ENCODE data around the gene STPG4. TPM values are rescaled to one million over a fixed set of nuclear protein-coding genes. Genes with fewer than 3 reads are reported as not detected.

Gene STPG4
- total RNA-seq, 1 donor from 2014 or later: not detected

- TF ChIP-seq, protein P1, sequence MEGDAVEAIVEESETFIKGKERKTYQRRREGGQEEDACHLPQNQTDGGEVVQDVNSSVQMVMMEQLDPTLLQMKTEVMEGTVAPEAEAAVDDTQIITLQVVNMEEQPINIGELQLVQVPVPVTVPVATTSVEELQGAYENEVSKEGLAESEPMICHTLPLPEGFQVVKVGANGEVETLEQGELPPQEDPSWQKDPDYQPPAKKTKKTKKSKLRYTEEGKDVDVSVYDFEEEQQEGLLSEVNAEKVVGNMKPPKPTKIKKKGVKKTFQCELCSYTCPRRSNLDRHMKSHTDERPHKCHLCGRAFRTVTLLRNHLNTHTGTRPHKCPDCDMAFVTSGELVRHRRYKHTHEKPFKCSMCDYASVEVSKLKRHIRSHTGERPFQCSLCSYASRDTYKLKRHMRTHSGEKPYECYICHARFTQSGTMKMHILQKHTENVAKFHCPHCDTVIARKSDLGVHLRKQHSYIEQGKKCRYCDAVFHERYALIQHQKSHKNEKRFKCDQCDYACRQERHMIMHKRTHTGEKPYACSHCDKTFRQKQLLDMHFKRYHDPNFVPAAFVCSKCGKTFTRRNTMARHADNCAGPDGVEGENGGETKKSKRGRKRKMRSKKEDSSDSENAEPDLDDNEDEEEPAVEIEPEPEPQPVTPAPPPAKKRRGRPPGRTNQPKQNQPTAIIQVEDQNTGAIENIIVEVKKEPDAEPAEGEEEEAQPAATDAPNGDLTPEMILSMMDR (conservative IDR thresholded peaks at IDR 0.05; ENCODE audit: low read depth, low read length): no peak
- no peak for DNase-seq (ENCODE audit: low read depth)
- no peak overlapping the region for H3K4me3 ChIP-seq (ENCODE audit: low read depth, low read length)
Observed at GRCh38 chr2:47076126-47076506, 79.0 kb downstream of the STPG4 start.

DNA sequence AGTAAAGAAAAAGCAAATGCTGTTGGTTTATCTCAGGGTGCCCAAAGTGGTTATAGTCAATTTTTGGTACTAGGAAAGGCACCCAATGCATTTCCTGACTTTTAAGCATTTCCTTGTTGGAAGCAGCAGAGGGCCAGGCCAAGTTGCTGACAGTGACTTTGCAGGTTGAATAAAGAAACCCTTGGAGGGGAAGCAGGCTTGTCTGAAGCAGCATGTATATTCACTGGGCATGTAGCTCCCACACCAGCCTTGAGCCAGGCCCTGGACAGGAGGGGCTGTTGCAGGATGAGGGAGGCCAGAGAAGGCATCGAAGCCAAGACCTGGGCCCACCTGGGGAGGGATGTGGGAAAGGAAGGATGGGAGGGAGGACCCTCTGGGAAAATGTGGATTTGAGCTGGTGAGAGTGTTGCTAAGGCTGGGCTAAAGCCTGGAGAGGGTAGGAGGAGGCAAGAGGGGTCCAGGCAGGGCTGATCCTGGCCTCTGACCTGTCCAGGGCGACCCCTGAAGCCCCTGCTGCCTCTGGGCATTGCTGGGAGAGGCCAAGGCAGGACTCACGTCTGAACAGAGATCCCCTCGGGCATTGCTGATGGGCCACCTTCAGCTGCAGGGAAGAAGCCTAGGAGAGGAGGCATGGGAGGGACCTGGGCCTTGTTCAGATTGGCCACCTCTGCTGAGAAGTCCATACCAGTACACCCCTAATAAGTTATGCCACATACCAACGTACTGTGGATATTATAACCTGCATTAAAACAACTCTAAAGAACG, 79.6 kb downstream of the STPG4 start:
- DNase-seq (ENCODE audit: low read depth): no peak
- H3K4me3 ChIP-seq (ENCODE audit: low read depth, low read length): no peak overlapping the region
- TF ChIP-seq, protein P1 (conservative IDR thresholded peaks at IDR 0.05; ENCODE audit: low read depth, low read length): no peak

DNA sequence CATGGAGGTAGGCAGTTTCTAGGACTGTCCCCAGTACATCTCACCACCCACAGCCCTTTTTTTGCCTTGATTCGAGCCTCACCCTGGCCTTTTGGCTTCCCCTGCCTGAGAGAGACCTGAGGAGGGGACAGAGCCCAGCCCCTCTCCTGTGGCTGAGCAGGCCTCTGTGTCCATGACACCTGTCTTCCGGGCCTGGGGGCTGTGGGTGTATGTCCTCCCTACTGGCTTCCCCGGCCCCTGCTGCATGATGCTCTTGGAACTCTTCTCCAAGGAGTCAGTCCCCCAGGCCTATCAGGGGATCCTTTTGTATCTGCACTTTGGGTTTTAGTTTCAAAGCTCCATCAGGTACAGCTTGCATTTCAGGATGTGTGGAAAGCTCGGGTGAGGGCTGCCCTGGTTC, 80.4 kb downstream of the STPG4 start:
- DNase-seq (ENCODE audit: low read depth): no peak
- H3K4me3 ChIP-seq (ENCODE audit: low read depth, low read length): no peak overlapping the region
- TF ChIP-seq, protein P1 (conservative IDR thresholded peaks at IDR 0.05; ENCODE audit: low read depth, low read length): no peak

- DNase-seq (ENCODE audit: low read depth): no peak
- TF ChIP-seq, protein P1 (conservative IDR thresholded peaks at IDR 0.05; ENCODE audit: low read depth, low read length): no peak
- no peak overlapping the region for H3K4me3 ChIP-seq (ENCODE audit: low read depth, low read length)
Observed at GRCh38 chr2:47073641-47074040, 81.5 kb downstream of the STPG4 start.

DNA sequence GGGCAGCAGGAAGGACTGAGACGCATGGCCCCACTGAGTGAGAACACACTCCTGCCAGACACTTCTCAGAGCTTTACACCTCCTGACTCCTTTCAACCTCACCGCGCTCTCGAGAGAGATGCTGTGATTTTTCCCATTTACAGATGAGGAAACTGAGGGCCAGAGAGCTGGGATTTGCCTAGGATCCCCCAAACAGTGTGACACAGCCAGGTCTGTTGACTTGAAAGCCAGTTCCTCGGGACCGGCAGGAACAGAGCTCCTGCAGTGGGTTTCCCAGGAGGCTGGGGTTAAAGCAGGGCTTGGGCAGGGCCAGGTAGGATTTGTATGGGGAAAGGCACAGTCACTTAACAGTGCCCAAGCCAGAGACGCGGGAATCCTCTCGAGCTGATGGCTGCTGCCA, 81.9 kb downstream of the STPG4 start:
- DNase-seq (ENCODE audit: low read depth): no peak
- TF ChIP-seq, protein P1 (conservative IDR thresholded peaks at IDR 0.05; ENCODE audit: low read depth, low read length): no peak
- H3K4me3 ChIP-seq (ENCODE audit: low read depth, low read length): no peak overlapping the region

DNA sequence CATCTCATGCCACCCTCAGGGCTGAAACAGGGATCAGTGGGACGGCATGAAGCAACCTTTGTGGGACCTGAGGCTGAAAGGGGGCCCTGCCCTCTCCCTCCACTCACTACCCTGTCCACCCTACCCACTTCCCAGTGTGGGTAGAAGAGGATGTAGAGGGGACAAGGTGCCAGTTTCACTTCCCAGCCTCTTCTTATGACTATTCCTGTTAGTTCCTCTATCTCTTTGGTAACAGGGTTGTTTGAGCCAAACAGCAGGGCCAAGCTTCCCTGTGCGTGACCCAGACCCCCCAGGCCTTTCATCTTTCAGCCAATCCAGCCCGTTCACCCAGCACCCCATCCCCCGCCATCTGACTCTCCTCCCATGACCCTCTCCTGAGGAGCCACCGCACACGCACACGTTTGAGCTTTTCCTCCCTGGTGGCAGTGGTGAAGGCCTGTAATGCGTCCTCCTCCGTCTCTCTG, 82.3 kb downstream of the STPG4 start:
- H3K4me3 ChIP-seq (ENCODE audit: low read depth, low read length): no peak overlapping the region
- DNase-seq (ENCODE audit: low read depth): no peak
- TF ChIP-seq, protein P1 (conservative IDR thresholded peaks at IDR 0.05; ENCODE audit: low read depth, low read length): no peak
